CD14-positive monocyte (primary cell): Measurements from ENCODE around the gene GLRX5. TPM values are rescaled to one million over a fixed set of nuclear protein-coding genes. Genes with fewer than 3 reads are reported as not detected.

Source experiments
- DNase-seq, 3 donors: peaks; one replicate each; pipeline ENCODE4 v3.0.0-alpha.2; 2011 to 2022
- H2AFZ ChIP-seq: 2 replicates; pipeline ENCODE4 v1.6.0; 2012; ENCODE audit warnings: mild to moderate bottlenecking, low read depth, low read length, inconsistent platforms; ENCODE audit not compliant: insufficient read depth, poor library complexity, severe bottlenecking
- H3K27ac ChIP-seq, 2 donors: 1 replicate in 1 of 2; 2 replicates in 1 of 2; pipeline ENCODE4 v1.5.1; 2012 to 2013; ENCODE audit warnings: low read length in 2 of 2, control low read depth in 1 of 2, inconsistent platforms in 1 of 2, low read depth in 1 of 2, mild to moderate bottlenecking in 1 of 2
- H3K27me3 ChIP-seq, 2 donors: one replicate each; pipeline versions ENCODE4 v1.6.0 to v1.6.1; 2011 to 2013; ENCODE audit warnings: low read length in 2 of 2; ENCODE audit not compliant: control insufficient read depth in 2 of 2, insufficient read depth in 2 of 2
- H3K36me3 ChIP-seq, 2 donors: replicated peaks in 1 of 2; 1 replicate in 1 of 2; 2 replicates in 1 of 2; pipeline versions ENCODE4 v1.5.1 to v1.6.1; 2012 to 2013; ENCODE audit warnings: low read length in 2 of 2, control low read depth in 1 of 2, inconsistent platforms in 1 of 2, mild to moderate bottlenecking in 1 of 2; ENCODE audit not compliant: insufficient read depth in 2 of 2, control insufficient read depth in 1 of 2
- H3K4me1 ChIP-seq, 2 donors: 1 replicate in 1 of 2; 2 replicates in 1 of 2; pipeline versions ENCODE4 v1.5.1 to v1.6.1; 2012 to 2013; ENCODE audit warnings: low read length in 2 of 2, control low read depth in 1 of 2, inconsistent platforms in 1 of 2, mild to moderate bottlenecking in 1 of 2, moderate library complexity in 1 of 2; ENCODE audit not compliant: insufficient read depth in 2 of 2, control insufficient read depth in 1 of 2
- H3K4me2 ChIP-seq: replicated peaks from 2 replicates; pipeline ENCODE3; 2012; ENCODE audit warnings: low read length, moderate library complexity, mild to moderate bottlenecking; ENCODE audit not compliant: poor library complexity, severe bottlenecking; ENCODE audit errors: extremely low read depth
- H3K4me3 ChIP-seq, 3 experiments: fragments of 200-600 bp in 1 of 3; sonication (generic) in 1 of 3; replicated peaks in 1 of 3; 1 replicate in 2 of 3; 2 replicates in 1 of 3; pipeline ENCODE4 v1.5.1; 2011 to 2013; ENCODE audit warnings: low read length in 3 of 3, mild to moderate bottlenecking in 3 of 3, control low read depth in 2 of 3, low read depth in 2 of 3, inconsistent platforms in 1 of 3, moderate library complexity in 1 of 3
- H3K79me2 ChIP-seq: 2 replicates; pipeline ENCODE4 v1.6.0; 2012; ENCODE audit warnings: mild to moderate bottlenecking, control low read depth, inconsistent platforms, low read length, moderate library complexity; ENCODE audit not compliant: insufficient read depth
- H3K9ac ChIP-seq: 2 replicates; pipeline ENCODE4 v1.6.0; 2017; ENCODE audit warnings: low read length, mild to moderate bottlenecking; ENCODE audit not compliant: insufficient read depth, poor library complexity, severe bottlenecking
- H3K9me3 ChIP-seq, 2 donors: replicated peaks in 1 of 2; 1 replicate in 1 of 2; 2 replicates in 1 of 2; pipeline versions ENCODE4 v1.5.1 to v1.6.1; 2012 to 2013; ENCODE audit warnings: low read length in 2 of 2, control low read depth in 1 of 2; ENCODE audit not compliant: control insufficient read depth in 1 of 2, insufficient read depth in 1 of 2
- H4K20me1 ChIP-seq: 2 replicates; pipeline ENCODE4 v1.6.0; 2012; ENCODE audit warnings: mild to moderate bottlenecking, low read length, control low read depth, moderate library complexity; ENCODE audit not compliant: insufficient read depth
- H3K27ac Mint-ChIP-seq, 7 donors: one replicate each; pipeline ENCODE4 v1.8.0; 2020; ENCODE audit warnings: mild to moderate bottlenecking in 7 of 7, mixed read lengths in 7 of 7, moderate library complexity in 6 of 7, inconsistent platforms in 2 of 7
- H3K27me3 Mint-ChIP-seq, 3 donors: one replicate each; pipeline ENCODE4 v1.8.0; 2021 to 2022; ENCODE audit warnings: low read depth in 3 of 3, mild to moderate bottlenecking in 3 of 3, mixed read lengths in 3 of 3, moderate library complexity in 3 of 3, inconsistent platforms in 1 of 3
- H3K36me3 Mint-ChIP-seq, 2 donors: one replicate each; pipeline ENCODE4 v1.8.0; 2020; ENCODE audit warnings: mixed read lengths in 2 of 2, inconsistent platforms in 1 of 2, mild to moderate bottlenecking in 1 of 2
- H3K4me1 Mint-ChIP-seq: one replicate; pipeline ENCODE4 v1.8.0; 2020; ENCODE audit warnings: mild to moderate bottlenecking, mixed read lengths
- H3K4me3 Mint-ChIP-seq, 2 donors: one replicate each; pipeline ENCODE4 v1.8.0; 2020; ENCODE audit warnings: mild to moderate bottlenecking in 2 of 2, mixed read lengths in 2 of 2, moderate library complexity in 1 of 2
- H3K9me3 Mint-ChIP-seq, 7 donors: one replicate each; pipeline ENCODE4 v1.8.0; 2020 to 2022; ENCODE audit warnings: mixed read lengths in 7 of 7, mild to moderate bottlenecking in 6 of 7, moderate library complexity in 6 of 7, inconsistent platforms in 2 of 7
- WGBS: methylation state at CpG from one replicate; pipeline ENCODE4 v1.1.5; 2013; ENCODE audit warnings: missing lambda C conversion rate; ENCODE audit not compliant: insufficient coverage; 5-methylcytosine and 5-hydroxymethylcytosine counted together
- intact Hi-C, 2 donors: fragments of 100-400 bp; cut with micrococcal nuclease; formaldehyde crosslinking; loops; one replicate each; pipeline versions ENCODE4 v1.15.0 to v1.15.1; 2023
- polyA plus RNA-seq, 3 donors: library from polyadenylated mRNA; depleted of rRNA in 1 of 3; unstranded in 2 of 3; stranded (reverse) in 1 of 3; fragments of 300-500 nt in 2 of 3; fragments of >200 nt in 1 of 3; fragmentation: Illumina TruSeq in 2 of 3; gene quantifications; 1 replicate in 2 of 3; 2 replicates in 1 of 3; pipeline ENCODE4 v1.2.3, GENCODE V29; 2012 to 2021
- TF ChIP-seq, protein P1 (sequence below): fragments of 200-600 bp; IDR thresholded peaks from one replicate; pipeline ENCODE4 v1.8.0; 2022; ENCODE audit warnings: antibody characterized with exemption, mild to moderate bottlenecking

GLRX5 gene
- polyA plus RNA-seq, 3 donors = 10.9 to 43.1 (median 31.1) TPM

DNA sequence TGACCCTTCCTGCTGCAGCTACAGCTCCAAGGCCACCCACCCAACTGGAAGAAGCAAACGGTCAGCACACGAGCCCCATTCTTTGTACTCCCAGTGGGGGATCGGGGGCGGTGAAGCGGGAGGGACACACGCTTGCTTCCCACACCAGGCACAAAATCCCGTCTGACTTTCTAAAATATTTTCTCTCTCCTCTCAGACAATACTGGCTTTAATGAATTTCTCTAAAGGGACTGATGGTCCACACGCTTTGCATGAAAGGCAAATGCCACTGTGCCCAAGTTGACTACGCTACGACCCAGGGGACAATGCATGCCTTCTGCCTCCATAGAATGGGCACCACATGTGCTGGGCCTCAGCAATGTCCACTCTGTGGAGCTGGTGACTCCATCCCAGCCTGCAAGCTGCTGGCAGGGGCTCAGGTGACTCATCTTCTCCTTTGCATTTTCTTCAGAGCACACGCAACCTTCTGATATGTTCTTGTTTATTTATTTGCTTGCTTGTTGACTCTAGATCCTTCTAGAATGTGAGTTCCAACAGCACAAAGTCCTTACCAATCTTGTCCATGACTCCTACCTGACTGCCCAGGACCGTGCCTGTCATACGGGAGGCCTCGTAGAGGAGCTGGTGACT is 34.0 kb upstream of the GLRX5 start:
- Histone ChIP-seq H3K4me1 (peaks cover 73 to 76% of the 10 kb centered on the region in 2 donors), H3K79me2 (peaks cover 100% of the 10 kb centered on the region), H3K9me3 (no peaks in the 10 kb centered on the region), H4K20me1 (peaks cover 78% of the 10 kb centered on the region), H3K36me3 (peaks cover 18 to 55% of the 10 kb centered on the region in 2 donors), H3K27ac (peak overlapping the region in 1 of 2 donors; percentile 72), H3K4me2 (no peak overlapping the region), H3K9ac (no peak overlapping the region), H3K4me3 (no peak overlapping the region), H3K27me3 (no peaks in the 10 kb centered on the region), H2AFZ (no peak overlapping the region)
- H3K9me3 Mint-ChIP-seq = no peaks in the 10 kb centered on the region
- no peaks in the 10 kb centered on the region for H3K27me3 Mint-ChIP-seq
- peak in 1 of 3 donors; percentile 53 for DNase-seq
- peaks cover 80% of the 10 kb centered on the region for H3K4me1 Mint-ChIP-seq
- peaks cover 40 to 52% of the 10 kb centered on the region in 2 donors for H3K36me3 Mint-ChIP-seq
- H3K27ac Mint-ChIP-seq = peak overlapping the region in 5 of 7 donors; percentile 36 to 70 (median 66)
- TF ChIP-seq, protein P1, sequence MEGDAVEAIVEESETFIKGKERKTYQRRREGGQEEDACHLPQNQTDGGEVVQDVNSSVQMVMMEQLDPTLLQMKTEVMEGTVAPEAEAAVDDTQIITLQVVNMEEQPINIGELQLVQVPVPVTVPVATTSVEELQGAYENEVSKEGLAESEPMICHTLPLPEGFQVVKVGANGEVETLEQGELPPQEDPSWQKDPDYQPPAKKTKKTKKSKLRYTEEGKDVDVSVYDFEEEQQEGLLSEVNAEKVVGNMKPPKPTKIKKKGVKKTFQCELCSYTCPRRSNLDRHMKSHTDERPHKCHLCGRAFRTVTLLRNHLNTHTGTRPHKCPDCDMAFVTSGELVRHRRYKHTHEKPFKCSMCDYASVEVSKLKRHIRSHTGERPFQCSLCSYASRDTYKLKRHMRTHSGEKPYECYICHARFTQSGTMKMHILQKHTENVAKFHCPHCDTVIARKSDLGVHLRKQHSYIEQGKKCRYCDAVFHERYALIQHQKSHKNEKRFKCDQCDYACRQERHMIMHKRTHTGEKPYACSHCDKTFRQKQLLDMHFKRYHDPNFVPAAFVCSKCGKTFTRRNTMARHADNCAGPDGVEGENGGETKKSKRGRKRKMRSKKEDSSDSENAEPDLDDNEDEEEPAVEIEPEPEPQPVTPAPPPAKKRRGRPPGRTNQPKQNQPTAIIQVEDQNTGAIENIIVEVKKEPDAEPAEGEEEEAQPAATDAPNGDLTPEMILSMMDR = no peak
- intact Hi-C loops = no loop called here
- no peak overlapping the region for H3K4me3 Mint-ChIP-seq
- WGBS = 95% methylated on average over 10 of the region's 14 CpGs

DNA sequence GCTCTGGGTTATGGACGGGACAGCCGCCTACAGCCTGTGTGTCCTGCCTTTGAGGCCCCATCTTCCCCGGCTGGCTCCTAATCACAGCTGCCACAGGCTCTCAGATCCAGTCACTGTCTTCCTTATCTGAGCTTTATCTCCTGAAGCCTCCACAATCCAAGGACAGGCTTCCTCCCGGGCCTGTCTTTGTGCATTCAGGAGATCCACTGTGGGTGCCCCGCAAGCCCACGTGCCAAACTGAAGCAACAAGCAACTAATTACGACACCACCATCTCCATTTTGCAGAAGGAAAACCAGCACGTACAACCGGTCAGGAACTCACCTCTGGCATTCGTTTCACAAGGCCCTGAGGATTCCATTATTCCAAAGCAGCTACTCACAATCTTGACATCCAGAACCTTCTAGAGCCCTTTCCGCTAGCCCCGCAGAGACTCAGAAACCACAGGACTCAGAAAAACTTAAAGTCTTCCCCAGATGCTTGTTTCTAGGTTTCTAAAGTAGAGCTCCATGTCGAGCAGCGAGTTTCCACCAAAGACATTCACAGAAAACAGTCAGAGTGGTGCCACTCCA is 32.4 kb upstream of the GLRX5 start:
- Mint-ChIP-seq H3K9me3 (no peaks in the 10 kb centered on the region), H3K27ac (peak overlapping the region; percentile 65 to 94 (median 90)), H3K36me3 (peaks cover 49 to 64% of the 10 kb centered on the region in 2 donors), H3K4me3 (peak overlapping the region in 1 of 2 donors; percentile 76), H3K4me1 (peaks cover 80% of the 10 kb centered on the region), H3K27me3 (no peaks in the 10 kb centered on the region)
- Histone ChIP-seq H3K9me3 (no peaks in the 10 kb centered on the region), H3K9ac (no peak overlapping the region), H3K36me3 (peaks cover 18 to 64% of the 10 kb centered on the region in 2 donors), H3K4me1 (peaks cover 73 to 76% of the 10 kb centered on the region in 2 donors), H2AFZ (no peak overlapping the region), H3K27ac (peak overlapping the region; percentile 40 to 72), H3K4me2 (peak overlapping the region; percentile 44), H4K20me1 (peaks cover 90% of the 10 kb centered on the region), H3K27me3 (no peaks in the 10 kb centered on the region), H3K79me2 (peaks cover 97% of the 10 kb centered on the region), H3K4me3 (no peak overlapping the region)
- 43% methylated on average over 14 of the region's 14 CpGs for WGBS
- TF ChIP-seq, protein P1 = no peak
- peak in 2 of 3 donors; percentile 69 to 75 for DNase-seq
- intact Hi-C loops = no loop called here
